Ishikawa (cell line): Measurements from ENCODE around the gene DISP2.

ENCODE experiments used
- CEBPB ChIP-seq: IDR thresholded peaks from 2 replicates; pipeline ENCODE4 v1.6.1; 2012
- CREB1 ChIP-seq: IDR thresholded peaks from 2 replicates; pipeline ENCODE4 v1.6.1; 2012; ENCODE audit warnings: low read depth
- TF ChIP-seq, protein P1 (sequence below): IDR thresholded peaks from 2 replicates; pipeline ENCODE4 v1.6.1; 2012; ENCODE audit warnings: low read depth, mild to moderate bottlenecking

- TF ChIP-seq CREB1 = no peak
- TF ChIP-seq CEBPB = no peak
- TF ChIP-seq, protein P1, sequence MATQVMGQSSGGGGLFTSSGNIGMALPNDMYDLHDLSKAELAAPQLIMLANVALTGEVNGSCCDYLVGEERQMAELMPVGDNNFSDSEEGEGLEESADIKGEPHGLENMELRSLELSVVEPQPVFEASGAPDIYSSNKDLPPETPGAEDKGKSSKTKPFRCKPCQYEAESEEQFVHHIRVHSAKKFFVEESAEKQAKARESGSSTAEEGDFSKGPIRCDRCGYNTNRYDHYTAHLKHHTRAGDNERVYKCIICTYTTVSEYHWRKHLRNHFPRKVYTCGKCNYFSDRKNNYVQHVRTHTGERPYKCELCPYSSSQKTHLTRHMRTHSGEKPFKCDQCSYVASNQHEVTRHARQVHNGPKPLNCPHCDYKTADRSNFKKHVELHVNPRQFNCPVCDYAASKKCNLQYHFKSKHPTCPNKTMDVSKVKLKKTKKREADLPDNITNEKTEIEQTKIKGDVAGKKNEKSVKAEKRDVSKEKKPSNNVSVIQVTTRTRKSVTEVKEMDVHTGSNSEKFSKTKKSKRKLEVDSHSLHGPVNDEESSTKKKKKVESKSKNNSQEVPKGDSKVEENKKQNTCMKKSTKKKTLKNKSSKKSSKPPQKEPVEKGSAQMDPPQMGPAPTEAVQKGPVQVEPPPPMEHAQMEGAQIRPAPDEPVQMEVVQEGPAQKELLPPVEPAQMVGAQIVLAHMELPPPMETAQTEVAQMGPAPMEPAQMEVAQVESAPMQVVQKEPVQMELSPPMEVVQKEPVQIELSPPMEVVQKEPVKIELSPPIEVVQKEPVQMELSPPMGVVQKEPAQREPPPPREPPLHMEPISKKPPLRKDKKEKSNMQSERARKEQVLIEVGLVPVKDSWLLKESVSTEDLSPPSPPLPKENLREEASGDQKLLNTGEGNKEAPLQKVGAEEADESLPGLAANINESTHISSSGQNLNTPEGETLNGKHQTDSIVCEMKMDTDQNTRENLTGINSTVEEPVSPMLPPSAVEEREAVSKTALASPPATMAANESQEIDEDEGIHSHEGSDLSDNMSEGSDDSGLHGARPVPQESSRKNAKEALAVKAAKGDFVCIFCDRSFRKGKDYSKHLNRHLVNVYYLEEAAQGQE = no peak
These were observed 33.8 kb upstream of the DISP2 start for GRCh38 chr15:40323953-40324937.
